IPS-18c (cell line): ENCODE data around the gene TMEM59L.
A peak's percentile ranks its signal among the peaks of the same experiment; 100 is the strongest.

ENCODE experiments used
- H3K4me3 ChIP-seq: 2 replicates; pipeline ENCODE4 v1.7.0; 2013; ENCODE audit warnings: low read depth, mild to moderate bottlenecking, low read length, moderate library complexity; ENCODE audit not compliant: insufficient read depth
- H3K9me3 ChIP-seq: one replicate; pipeline ENCODE4 v1.6.1; 2013; ENCODE audit warnings: mild to moderate bottlenecking, low read length, moderate library complexity; ENCODE audit not compliant: control insufficient read depth, insufficient read depth

Gene TMEM59L

DNA sequence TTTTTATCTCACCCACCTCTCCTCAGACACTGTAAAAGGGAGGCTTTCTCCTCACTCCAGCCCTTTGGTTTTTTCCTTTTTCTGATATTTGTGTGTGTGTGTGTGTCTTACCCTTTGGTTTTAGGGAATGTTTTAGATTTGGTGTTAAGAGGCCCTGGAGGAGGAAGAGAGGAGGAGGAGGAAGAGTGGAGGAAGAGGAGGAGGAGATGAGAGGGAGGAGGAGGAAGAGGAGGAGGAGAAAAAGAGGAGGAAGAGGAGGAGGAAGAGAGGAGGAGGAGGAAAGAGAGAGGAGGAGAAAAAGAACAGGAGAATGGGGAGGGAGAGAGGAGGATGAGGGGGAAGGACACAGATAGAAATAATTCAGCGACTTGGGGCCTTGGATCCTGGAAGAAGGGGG, 34.7 kb downstream of the TMEM59L start:
- Histone ChIP-seq H3K4me3 (no peak overlapping the region), H3K9me3 (no peaks in the 10 kb centered on the region)

DNA sequence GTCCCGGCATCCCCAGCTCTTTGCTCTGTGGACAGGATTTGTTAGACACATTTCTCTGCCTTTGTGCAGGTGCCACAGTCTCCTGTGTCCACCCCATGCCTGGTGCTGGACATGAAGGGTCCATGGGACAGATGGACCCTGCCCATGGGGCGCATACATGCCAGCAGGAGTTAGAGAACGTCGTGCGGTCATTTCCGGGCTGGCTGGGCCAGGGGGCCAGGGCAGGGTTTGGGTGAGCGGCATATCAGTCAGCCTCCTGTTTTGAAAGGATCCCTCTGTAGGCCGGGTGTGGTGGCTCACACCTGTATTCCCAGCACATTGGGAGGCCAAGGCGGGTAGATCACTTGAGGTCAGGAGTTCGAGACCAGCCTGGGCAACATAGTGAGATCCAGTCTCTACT, 35.1 kb downstream of the TMEM59L start:
- H3K9me3 ChIP-seq = no peaks in the 10 kb centered on the region
- H3K4me3 ChIP-seq = no peak overlapping the region

DNA sequence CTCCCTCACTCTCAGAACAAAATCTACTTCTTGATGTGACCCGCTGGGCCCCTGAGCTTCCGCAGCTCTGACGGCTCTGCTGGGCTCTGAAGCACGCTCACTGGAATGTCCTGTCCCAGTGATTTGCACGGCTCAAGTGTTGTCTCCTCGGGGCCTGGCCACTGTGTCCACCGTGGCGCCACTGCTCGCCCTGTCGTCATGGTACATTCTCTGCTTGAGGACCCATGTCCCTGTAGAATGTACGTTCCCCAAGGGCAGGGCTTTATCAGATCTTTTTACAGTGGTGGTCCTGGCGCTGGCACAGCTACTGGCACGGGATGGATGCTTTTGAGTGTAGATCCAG, 36.3 kb downstream of the TMEM59L start:
- Histone ChIP-seq H3K4me3 (no peak overlapping the region), H3K9me3 (no peaks in the 10 kb centered on the region)

DNA sequence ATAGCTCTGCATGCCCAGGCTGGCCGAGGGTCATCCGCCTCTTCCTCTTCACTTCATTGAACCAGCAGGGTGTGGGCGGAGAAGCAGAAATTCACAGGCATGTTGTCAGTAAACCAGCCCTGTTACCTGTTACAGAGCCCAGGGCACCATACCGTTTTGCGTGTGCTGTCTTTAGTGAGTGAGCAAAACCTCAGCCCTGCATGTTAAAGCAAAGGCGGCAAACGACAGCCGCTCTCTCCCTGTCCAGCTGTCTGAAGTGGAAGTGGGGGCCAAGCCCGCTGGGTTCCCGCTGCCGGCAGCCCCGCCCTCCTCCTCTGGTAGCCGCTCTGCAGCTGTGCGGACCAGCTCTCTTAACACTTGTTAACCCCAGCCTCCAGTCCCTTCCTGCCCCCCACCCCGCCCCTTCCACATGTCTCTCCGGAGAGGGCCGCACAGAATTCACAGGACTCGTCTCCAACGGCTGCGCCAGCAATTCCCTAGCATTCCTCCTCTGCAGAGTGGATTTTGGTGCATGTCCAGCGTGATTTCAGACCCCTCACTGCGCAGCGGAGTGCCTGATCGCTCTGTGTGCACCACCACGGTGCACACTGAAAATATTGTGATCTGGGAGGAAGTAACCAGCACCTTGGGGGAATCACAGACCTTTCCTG, 36.8 kb downstream of the TMEM59L start:
- H3K4me3 ChIP-seq = 0 out of 2 replicates have a peak overlapping the region, but pooled peaks have one; percentile 9
- H3K9me3 ChIP-seq = no peaks in the 10 kb centered on the region

DNA sequence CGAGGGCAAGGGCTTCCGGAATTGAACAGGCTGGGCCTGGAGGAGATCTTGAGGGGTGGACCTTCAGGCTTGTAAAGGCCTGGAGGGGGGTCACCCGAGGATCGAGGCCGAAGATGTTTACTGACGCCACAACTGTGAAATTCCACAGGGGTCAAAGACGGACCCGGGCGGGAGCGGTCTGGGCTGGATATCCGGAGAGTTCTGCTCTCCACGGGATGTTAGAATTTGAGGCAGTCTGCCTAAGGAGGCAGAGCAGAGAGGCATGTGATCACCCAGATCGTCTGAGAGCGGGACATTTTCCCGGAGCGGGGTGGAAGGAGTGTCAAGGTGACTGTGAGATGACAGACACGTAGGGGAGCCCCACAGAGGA, 37.3 kb downstream of the TMEM59L start:
- Histone ChIP-seq H3K4me3 (0 out of 2 replicates have a peak overlapping the region, but pooled peaks have one; percentile 9), H3K9me3 (no peaks in the 10 kb centered on the region)

DNA sequence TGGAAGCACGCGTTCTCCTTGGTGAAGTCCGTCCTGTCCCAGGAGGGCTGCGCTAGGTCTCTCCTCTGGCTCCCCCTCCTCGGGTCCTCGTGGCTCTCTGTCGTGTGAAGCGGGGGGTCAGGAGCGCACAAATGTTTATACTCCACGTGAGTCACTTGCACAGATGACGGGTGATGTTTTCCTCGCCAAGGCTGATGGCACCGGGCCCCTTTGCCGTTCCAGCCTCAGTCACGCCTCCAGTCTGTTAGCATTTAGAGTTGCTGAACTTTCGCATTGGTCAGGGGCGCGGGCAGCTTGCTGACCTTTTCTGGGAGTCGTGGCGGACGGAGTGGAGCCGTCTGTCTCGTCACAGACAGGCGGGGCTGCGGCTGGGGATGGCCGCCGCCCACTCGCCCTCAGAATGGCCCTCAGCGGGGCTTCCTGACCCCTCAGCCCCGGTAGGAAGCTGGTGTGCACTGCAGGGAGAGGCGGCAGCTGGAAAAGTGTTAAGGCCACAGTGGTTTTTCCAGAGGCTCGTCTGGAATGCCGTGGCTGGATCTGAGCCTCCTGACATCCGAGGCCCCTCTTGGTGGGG, 37.9 kb downstream of the TMEM59L start:
- Histone ChIP-seq H3K4me3 (no peak overlapping the region), H3K9me3 (no peaks in the 10 kb centered on the region)

DNA sequence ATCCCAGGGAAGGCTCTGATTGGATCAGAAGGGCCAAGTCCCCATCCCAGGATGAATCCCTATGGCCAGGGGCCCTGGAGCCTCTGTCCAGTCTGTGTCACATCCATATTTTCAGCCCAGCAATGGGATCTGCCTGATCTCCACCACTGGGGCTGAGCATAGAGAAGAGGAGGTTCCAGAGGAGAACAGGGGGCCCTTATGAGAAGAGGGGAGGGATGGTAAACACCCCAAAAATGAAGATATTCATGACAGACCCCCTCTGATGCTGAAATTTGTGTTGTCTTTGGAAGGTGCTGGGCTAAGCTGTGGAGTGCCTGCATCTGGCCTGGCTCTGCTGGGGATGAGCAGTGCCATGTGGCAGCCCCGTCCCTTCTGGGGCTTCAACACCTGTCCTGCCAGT, 38.6 kb downstream of the TMEM59L start:
- Histone ChIP-seq H3K4me3 (no peak overlapping the region), H3K9me3 (no peaks in the 10 kb centered on the region)

DNA sequence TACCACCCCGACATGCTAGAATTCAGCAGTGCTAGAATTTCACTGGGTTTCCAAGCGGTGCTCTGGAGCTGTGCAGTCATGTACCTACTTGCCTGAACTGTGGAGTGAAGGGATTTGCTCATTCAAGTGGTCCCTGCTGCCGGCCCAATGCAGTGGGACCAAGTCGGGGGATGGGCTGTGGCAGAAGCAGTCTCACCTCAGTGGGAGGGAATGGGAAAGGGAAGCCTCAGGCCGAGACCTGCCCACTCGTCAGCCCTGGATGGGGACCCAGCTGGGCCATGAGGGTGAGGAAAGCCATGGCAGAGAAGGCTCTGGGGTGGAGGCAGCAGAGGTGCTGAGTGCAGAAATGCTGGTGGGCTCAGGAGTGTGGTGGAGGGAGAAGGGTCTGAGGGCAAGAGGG, 39.1 kb downstream of the TMEM59L start:
- no peaks in the 10 kb centered on the region for H3K9me3 ChIP-seq
- no peak overlapping the region for H3K4me3 ChIP-seq

DNA sequence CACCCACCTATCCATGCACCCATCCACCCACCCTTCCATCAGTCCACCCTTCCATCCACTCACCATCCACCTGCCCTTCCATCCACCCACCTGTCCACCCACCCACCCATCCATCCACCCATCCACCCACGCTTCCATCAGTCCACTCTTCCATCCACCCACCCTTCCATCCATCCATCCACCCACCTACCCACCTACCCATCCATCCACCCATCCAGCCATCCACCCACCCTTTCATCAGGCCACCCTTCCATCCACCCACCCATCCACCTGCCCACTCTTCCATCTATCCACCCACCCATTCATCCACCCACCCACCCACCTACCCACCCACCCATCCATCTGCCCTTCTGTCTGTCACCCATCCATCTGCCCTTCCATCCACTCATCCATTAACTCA, 41.2 kb downstream of the TMEM59L start:
- H3K9me3 ChIP-seq = no peaks in the 10 kb centered on the region
- H3K4me3 ChIP-seq = no peak overlapping the region

DNA sequence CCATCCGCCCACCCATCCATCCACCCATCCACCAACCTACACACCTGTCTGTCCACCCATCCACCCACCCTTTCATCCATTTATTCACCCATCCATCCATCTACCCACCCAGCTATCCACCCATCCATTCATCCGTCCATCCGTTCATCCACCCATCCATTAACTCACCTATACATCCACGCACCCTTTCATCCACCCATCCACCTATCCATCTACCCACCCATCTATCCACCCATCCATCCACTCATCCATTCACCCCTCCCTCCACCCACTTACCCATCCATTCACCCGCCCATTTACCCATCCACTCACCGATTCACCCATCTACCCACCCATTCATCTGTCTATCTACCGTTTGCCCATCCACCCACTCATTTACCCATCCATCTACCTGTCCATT, 41.8 kb downstream of the TMEM59L start:
- no peak overlapping the region for H3K4me3 ChIP-seq

DNA sequence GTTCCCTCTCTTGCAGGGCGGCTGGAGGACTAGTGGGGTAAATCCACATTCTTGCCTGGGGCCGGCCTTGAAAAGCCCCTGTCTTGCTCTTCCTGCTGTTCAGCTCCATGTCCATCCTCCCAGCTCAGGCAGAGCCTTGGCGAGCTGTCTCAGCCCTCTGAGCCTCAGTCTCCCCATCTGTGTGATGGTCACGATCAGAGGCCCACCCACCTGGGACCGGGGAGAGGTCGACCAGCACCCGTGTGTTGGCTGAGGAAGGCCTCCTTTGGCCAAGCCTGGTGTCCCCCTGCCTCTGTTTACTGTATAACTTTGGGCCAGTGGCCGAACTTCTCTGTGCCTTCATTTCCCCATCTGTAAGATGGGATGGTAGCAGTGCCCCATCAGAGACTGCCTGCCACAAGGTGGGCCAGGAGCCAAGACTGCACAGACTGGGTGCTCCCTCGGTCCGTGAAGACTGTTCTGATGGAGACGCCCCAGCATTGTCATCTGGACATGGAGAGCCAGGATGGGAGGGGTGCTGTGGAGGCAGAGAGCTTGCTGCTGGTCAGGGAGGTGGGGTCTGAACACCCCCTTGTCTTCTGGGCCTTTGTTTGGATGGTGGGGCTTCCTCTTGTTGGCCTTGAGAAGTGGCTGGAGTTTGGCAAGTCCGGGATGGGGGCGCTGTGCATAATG, 42.6 kb downstream of the TMEM59L start:
- Histone ChIP-seq H3K9me3 (no peaks in the 10 kb centered on the region), H3K4me3 (no peak overlapping the region)

More for the DNA sequence above, 41.8 kb downstream of the TMEM59L start:
- H3K9me3 ChIP-seq = no peaks in the 10 kb centered on the region

DNA sequence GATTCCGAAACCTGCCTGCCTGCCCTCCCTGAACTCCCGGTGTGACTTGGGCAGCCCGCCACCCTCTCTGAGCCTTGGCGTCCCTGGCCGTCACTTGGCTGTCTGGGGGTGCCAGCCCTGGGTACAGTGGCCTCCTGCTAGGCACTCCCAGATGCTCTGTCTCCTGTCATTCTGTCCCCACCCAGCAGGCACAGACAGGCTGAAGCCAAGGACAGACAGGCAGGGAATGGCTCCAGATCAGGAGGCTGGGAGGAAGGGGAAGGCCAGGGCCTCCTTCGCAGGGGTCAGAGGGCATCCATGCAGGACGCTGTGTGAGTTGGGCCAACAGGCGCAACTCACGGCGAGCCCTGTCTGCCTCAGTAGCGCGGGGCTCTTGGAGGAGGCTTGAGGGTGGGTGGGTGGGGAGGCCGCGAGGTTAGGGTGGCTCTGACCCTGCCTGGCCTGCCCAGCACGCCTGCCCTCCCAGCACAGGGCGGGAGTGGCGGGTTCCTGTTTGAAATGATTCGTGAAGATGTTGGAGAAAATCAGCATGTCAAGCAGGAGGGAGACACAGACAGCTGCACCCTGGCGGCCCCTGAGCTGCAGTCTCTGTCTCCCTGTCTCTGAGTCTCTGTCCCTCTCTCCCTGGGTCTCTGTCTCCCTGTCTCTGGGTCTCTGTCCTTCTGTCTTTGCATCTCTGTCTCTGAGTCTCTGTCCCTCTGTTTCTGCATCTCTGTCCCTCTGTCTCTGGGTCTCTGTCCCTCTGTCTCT, 43.8 kb downstream of the TMEM59L start:
- H3K4me3 ChIP-seq = no peak overlapping the region
- H3K9me3 ChIP-seq = no peaks in the 10 kb centered on the region

DNA sequence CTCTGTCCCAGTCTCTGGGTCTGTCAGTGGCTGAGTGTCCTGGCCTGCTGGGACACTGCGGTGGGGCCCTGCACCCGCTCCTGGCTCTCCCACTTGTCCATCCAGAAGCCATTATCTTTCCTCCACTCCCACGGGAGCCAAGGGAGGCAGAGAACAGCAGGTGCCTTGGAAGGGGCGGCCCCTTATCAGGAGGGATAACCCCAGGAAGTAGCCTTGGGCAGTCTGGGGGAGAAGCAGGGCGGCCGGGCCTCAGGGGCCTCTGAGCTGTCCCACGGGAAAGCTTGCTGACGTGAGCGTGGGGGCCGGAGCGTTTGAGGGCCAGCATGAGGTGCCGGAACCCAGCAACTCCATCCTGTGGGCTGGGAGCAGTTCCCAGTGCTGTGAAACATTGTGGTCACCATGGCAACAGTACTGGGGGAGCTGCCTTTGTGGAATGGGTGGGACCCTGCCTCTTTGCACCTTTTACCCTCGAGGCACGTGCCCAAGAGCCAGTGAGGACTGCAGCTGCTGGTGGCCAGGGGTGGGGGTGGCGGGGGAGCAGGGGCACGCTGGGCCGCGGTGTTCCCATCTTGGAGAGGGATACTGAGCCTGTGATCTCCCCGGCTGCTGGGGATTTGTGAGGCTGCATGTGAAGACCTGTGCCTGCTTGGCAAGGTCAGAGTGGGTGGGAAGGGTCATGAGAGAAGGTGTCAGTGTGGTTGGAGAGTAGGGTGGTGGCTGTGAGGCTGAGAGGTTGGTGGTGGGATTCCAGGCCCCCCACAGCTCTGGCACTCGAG, 45.1 kb downstream of the TMEM59L start:
- Histone ChIP-seq H3K4me3 (no peak overlapping the region), H3K9me3 (no peaks in the 10 kb centered on the region)

DNA sequence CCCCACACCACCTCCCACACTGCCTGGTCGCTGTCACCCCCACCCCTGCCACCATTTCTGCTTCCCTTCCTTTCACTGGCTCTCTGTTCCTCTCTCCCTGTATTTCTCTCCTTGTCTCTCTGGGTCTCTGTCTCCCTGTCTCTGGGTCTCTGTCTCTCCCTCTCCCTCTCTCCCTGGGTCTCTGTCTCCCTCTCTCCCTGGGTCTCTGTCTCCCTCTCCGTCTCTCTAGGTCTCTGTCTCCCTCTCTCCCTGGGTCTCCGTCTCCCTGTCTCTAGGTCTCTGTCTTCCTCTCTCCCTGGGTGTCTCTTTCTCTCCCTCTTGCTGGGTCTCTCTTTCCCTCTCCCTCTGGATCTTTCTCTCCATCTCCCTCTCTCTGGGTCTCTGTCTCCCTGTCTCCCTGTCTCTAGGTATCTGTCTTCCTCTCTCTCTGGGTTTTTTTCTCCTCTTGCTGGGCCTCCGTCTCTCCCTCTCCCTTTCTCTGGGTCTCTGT, 45.7 kb downstream of the TMEM59L start:
- Histone ChIP-seq H3K9me3 (no peaks in the 10 kb centered on the region), H3K4me3 (no peak overlapping the region)

DNA sequence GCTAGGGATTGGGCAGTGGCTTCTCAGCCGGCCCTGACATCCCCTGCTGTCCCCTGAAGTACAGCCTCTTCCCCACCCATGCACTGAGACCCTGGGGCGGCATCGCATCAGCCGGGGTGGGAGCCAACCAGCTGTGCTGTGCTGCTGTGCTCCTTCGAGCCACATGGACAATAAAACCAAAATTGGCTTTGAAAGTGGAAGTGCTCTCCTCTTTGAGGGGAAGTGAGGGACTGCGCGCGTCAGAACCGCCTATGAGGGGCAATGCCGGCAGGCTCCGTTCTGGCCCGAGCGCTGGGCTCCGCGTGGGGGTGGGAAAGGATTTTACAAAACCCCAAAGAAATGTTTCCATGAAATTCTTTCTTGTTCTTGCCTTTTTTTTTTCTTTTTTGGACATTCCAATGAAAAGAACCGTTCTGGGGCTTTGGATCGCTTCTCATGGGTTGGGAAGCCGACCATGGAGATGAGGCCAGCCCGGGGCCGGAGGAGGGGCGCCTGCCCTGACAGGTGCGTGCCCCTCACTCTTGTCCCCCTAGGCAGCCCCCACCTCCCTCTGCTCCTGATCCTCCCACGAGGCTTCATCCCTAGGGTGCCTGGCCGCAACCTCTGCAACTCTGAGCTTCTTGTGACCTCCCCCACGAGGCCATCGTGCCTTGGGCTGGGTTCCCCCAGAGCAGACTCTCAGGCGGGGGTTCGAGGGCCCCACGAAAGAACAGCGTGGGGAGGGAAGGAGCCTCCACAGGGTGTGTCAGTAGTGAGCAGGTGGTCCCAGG, 46.8 kb downstream of the TMEM59L start:
- no peaks in the 10 kb centered on the region for H3K9me3 ChIP-seq
- H3K4me3 ChIP-seq = no peak overlapping the region

DNA sequence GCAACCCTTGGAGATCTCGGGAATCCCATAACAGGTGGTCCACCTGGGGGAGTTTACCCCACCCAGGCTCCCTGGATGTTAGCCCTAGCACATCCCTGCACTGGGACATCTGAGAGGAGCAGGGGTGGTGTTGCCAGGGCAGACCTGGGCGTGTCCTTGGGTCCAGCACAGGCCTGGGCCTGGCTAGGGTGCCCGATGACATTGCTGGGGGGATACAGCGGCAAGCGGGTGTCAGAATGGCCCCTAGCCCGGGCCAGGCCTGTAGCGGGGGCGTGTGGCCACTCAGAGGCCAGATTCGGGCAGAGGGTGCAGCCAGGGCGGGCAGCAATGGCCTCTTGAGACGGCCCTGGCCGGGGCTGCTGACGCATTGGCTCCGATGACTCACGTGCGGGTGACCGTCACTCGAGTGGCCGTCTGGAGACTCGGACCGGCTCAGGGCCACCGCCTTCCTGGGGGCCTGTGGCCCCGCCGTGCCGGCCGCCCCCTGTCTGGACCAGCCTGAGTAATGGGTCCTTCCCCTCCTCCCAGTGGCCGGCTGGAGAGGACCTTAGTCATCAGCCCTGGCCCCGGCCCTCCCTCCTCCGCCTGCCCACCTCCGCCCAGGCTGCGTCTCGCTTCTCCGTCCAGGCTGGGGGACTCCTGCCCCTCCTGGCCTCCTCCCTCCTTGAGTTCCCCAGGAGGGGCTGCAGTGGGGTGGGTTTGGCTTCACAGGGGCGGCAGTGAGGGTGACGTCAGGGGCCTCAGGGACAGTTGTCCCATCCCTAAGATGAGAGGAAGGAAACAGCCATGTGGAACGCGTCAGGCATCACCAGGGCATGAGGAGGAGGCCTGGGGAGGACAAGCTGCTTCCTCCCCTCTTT, 47.6 kb downstream of the TMEM59L start:
- no peak overlapping the region for H3K4me3 ChIP-seq

More for the DNA sequence above, 47.6 kb downstream of the TMEM59L start:
- no peaks in the 10 kb centered on the region for H3K9me3 ChIP-seq
